ENCODE measurements around the gene SMARCA4. TPM values are rescaled to one million over a fixed set of nuclear protein-coding genes. Genes with fewer than 3 reads are reported as not detected.
A peak's percentile ranks its signal among the peaks of the same experiment; 100 is the strongest.

SMARCA4 gene
- total RNA-seq, 1 experiment from 2014 or later: 261 TPM

DNA sequence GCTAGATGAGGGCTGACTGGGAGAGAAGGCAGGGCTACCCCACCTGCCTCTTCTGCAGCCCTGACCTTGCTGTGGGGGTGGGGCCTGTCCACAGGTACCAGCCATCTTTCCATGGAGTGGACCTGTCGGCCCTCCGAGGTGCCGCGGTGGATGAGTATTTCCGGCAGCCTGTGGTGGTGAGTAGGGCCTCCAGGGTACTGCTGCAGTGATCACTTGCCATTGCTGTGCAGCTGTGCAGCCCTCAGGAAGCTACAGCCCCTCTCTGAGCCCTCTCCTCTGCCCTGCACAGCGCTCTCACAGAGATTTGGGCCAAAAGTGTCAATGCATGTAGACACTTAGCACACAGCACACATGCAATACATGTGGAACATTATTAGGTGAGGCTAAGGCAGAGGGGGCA, 44.2 kb upstream of the SMARCA4 start:
- peak; percentile 20 for DNase-seq
- no peak overlapping the region for H2BK120ac ChIP-seq (ENCODE audit: low read depth, low read length, poor library complexity, severe bottlenecking)
- no peak overlapping the region for H2BK15ac ChIP-seq (ENCODE audit: low read depth, low read length)
- no peaks in the 10 kb centered on the region for H3K9me3 ChIP-seq (ENCODE audit: control insufficient read depth, low read depth, low read length)
- H3K4me2 ChIP-seq (ENCODE audit: insufficient read depth, insufficient read length, low read length): no peak overlapping the region
- no peak overlapping the region for H2AK5ac ChIP-seq (ENCODE audit: insufficient read length, low read length)
- TF ChIP-seq, protein P1, sequence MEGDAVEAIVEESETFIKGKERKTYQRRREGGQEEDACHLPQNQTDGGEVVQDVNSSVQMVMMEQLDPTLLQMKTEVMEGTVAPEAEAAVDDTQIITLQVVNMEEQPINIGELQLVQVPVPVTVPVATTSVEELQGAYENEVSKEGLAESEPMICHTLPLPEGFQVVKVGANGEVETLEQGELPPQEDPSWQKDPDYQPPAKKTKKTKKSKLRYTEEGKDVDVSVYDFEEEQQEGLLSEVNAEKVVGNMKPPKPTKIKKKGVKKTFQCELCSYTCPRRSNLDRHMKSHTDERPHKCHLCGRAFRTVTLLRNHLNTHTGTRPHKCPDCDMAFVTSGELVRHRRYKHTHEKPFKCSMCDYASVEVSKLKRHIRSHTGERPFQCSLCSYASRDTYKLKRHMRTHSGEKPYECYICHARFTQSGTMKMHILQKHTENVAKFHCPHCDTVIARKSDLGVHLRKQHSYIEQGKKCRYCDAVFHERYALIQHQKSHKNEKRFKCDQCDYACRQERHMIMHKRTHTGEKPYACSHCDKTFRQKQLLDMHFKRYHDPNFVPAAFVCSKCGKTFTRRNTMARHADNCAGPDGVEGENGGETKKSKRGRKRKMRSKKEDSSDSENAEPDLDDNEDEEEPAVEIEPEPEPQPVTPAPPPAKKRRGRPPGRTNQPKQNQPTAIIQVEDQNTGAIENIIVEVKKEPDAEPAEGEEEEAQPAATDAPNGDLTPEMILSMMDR (conservative IDR thresholded peaks at IDR 0.05): no peak
- no peaks in the 10 kb centered on the region for H4K20me1 ChIP-seq (ENCODE audit: control insufficient read depth, insufficient read depth, insufficient read length)
- no peaks in the 10 kb centered on the region for H3K4me1 ChIP-seq (ENCODE audit: insufficient read depth, low read length)
- no peak overlapping the region for H3K9ac ChIP-seq (ENCODE audit: extremely low read depth, insufficient read length, low read length)
- no CpG with 5 or more reads among the region's 6 CpGs for WGBS (ENCODE audit: extremely low coverage, insufficient read length, low lambda C conversion rate)
- no peak overlapping the region for H2BK20ac ChIP-seq (ENCODE audit: low read depth, low read length, poor library complexity, severe bottlenecking)
- H3T11ph ChIP-seq (ENCODE audit: low read length): no peak overlapping the region
- no peak overlapping the region for H3K4ac ChIP-seq (ENCODE audit: low read depth, low read length)
- no peak overlapping the region for H2BK12ac ChIP-seq (ENCODE audit: insufficient read length, low read depth, low read length)
- H4K5ac ChIP-seq (ENCODE audit: insufficient read length, low read depth, low read length): no peak overlapping the region
- no peaks in the 10 kb centered on the region for H3K79me1 ChIP-seq (ENCODE audit: insufficient read depth, low read depth, low read length, poor library complexity, severe bottlenecking)
- no peak overlapping the region for H2BK5ac ChIP-seq (ENCODE audit: insufficient read length, low read length)
- H3K27me3 ChIP-seq (ENCODE audit: insufficient read depth, low read length): no peaks in the 10 kb centered on the region
- no peaks in the 10 kb centered on the region for H3K27me3 Mint-ChIP-seq (ENCODE audit: low read depth)
- no peak overlapping the region for H3K18ac ChIP-seq (ENCODE audit: insufficient read length, low read depth, low read length)
- H4K8ac ChIP-seq (replicated peaks; ENCODE audit: insufficient read length, low read depth, low read length): no peak overlapping the region
- H3K56ac ChIP-seq (ENCODE audit: insufficient read length, low read depth, low read length): no peak overlapping the region
- no peak overlapping the region for H4K91ac ChIP-seq (ENCODE audit: insufficient read length, low read depth, low read length)
- no peak overlapping the region for H3K14ac ChIP-seq (ENCODE audit: insufficient read depth, low read length)
- peaks cover 9 to 65% (median 53%) of the 10 kb centered on the region in 3 experiments; a peak in 6 of 7 replicates for H3K36me3 Mint-ChIP-seq (ENCODE audit: insufficient read depth in 1 of 3, low read depth in 3 of 3)
- no peaks in the 10 kb centered on the region for H3K9me3 Mint-ChIP-seq
- H3K27ac ChIP-seq (ENCODE audit: insufficient read length, low read depth, low read length): no peak overlapping the region
- H3K23ac ChIP-seq (ENCODE audit: insufficient read length, low read depth, low read length): no peak overlapping the region
- no peaks in the 10 kb centered on the region for H3K79me2 ChIP-seq (ENCODE audit: insufficient read depth, low read length)
- no peak overlapping the region for H3K27ac Mint-ChIP-seq
- no peak overlapping the region for H3K4me3 Mint-ChIP-seq
- H3K23me2 ChIP-seq (ENCODE audit: insufficient read length, low read depth, low read length, poor library complexity, severe bottlenecking): no peaks in the 10 kb centered on the region
- no peak overlapping the region for H2AFZ ChIP-seq (ENCODE audit: low read length)
- no peaks in the 10 kb centered on the region for H3K4me1 Mint-ChIP-seq
